ENCODE data around the gene OPCML.
A peak's percentile ranks its signal among the peaks of the same experiment; 100 is the strongest.

The OPCML gene

DNA sequence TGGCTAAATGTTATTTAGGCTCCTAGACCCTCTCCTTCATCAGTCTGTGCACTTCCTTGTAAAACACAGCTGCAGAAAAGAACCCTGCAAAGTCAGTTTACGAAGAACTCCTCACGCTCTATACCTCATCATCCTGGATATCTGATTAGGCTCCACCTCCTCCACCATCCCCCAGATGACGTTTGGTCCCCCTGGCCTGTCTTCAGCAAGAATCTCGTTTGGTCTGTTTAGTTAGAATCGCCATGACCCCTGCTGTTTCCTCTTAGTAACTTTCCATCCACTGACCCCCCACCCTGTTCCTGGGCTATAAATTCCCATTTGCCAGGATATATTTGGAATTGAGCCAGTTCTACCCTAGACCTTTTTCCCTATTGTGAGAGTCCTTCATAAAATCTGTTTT lies 214.1 kb downstream of the OPCML start:
- Histone ChIP-seq H3K9ac (no peak overlapping the region), H3K36me3 (ENCODE audit: insufficient read depth) (no peaks in the 10 kb centered on the region), H4K20me1 (ENCODE audit: insufficient read depth) (no peaks in the 10 kb centered on the region), H3K27me3 (ENCODE audit: insufficient read depth, low read depth) (no peaks in the 10 kb centered on the region), H2AFZ (ENCODE audit: low read depth) (no peak overlapping the region), H3K4me3 (IDR thresholded peaks at IDR 0.05; ENCODE audit: insufficient read depth, low read depth, low read length) (no peak overlapping the region), H3K27ac (no peak overlapping the region), H3K4me2 (no peak overlapping the region), H3K79me2 (ENCODE audit: insufficient read depth, low read depth) (no peaks in the 10 kb centered on the region), H3K4me1 (ENCODE audit: low read depth, poor library complexity, severe bottlenecking) (no peaks in the 10 kb centered on the region)
- TF ChIP-seq, protein P1, sequence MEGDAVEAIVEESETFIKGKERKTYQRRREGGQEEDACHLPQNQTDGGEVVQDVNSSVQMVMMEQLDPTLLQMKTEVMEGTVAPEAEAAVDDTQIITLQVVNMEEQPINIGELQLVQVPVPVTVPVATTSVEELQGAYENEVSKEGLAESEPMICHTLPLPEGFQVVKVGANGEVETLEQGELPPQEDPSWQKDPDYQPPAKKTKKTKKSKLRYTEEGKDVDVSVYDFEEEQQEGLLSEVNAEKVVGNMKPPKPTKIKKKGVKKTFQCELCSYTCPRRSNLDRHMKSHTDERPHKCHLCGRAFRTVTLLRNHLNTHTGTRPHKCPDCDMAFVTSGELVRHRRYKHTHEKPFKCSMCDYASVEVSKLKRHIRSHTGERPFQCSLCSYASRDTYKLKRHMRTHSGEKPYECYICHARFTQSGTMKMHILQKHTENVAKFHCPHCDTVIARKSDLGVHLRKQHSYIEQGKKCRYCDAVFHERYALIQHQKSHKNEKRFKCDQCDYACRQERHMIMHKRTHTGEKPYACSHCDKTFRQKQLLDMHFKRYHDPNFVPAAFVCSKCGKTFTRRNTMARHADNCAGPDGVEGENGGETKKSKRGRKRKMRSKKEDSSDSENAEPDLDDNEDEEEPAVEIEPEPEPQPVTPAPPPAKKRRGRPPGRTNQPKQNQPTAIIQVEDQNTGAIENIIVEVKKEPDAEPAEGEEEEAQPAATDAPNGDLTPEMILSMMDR (conservative IDR thresholded peaks at IDR 0.05; ENCODE audit: low read depth, low read length), result no peak

DNA sequence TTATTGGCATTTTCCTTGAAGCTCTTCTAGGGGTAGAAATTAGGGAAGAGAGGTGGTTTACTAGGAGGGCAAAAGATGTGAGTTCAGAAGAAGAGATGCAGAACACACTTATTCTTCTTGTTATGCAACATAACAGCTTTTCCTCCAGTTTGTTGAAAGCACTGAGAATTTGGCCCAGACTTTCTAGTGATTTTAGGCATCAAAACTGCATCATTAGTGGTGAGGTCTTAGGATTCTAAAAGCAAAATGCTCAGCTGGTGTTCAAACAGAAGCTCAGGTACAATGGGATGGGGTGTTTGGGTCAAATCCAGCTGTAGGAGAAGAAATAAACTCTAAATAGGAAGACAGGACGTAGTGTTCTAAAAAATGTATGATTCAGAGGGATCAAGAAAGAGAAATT lies 221.1 kb downstream of the OPCML start:
- Histone ChIP-seq H3K4me3 (IDR thresholded peaks at IDR 0.05; ENCODE audit: insufficient read depth, low read depth, low read length) (no peak overlapping the region), H3K36me3 (ENCODE audit: insufficient read depth) (no peaks in the 10 kb centered on the region), H3K79me2 (ENCODE audit: insufficient read depth, low read depth) (no peaks in the 10 kb centered on the region), H2AFZ (ENCODE audit: low read depth) (no peak overlapping the region), H3K27me3 (ENCODE audit: insufficient read depth, low read depth) (no peaks in the 10 kb centered on the region), H3K4me2 (no peak overlapping the region), H3K4me1 (ENCODE audit: low read depth, poor library complexity, severe bottlenecking) (peaks cover 8% of the 10 kb centered on the region), H3K9ac (no peak overlapping the region), H4K20me1 (ENCODE audit: insufficient read depth) (no peaks in the 10 kb centered on the region), H3K27ac (no peak overlapping the region)
- TF ChIP-seq, protein P1 (conservative IDR thresholded peaks at IDR 0.05; ENCODE audit: low read depth, low read length), result no peak

DNA sequence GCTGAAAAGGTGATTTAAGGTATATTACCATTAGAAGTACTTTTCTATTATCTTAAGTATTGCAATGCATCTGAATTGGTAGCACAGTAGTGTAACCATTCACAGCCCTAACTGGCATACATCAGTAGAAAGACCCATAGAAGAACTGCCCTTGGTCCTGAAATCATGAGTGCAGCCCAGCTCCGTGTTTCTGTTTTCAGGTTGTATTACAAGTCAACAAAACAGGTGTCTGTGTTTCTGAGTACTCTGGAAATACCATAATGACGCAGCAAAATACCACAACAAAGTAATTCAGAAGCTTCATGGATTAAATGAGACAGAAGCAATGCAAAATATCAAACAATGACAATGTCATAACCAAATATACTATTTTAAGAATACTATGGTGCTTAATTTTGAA lies 226.3 kb downstream of the OPCML start:
- H3K4me1 ChIP-seq (ENCODE audit: low read depth, poor library complexity, severe bottlenecking), result peaks cover 58% of the 10 kb centered on the region
- H3K27ac ChIP-seq, result peak overlapping the region; percentile 11; the same call in 1 of the 2 replicates
- no peaks in the 10 kb centered on the region for H4K20me1 ChIP-seq (ENCODE audit: insufficient read depth)
- no peak overlapping the region for H3K4me3 ChIP-seq (IDR thresholded peaks at IDR 0.05; ENCODE audit: insufficient read depth, low read depth, low read length)
- H3K4me2 ChIP-seq, result no peak overlapping the region; the same call in 1 of the 2 replicates
- no peaks in the 10 kb centered on the region for H3K27me3 ChIP-seq (ENCODE audit: insufficient read depth, low read depth)
- H2AFZ ChIP-seq (ENCODE audit: low read depth), result no peak overlapping the region
- TF ChIP-seq, protein P1 (conservative IDR thresholded peaks at IDR 0.05; ENCODE audit: low read depth, low read length), result no peak
- no peaks in the 10 kb centered on the region for H3K79me2 ChIP-seq (ENCODE audit: insufficient read depth, low read depth)
- no peak overlapping the region for H3K9ac ChIP-seq
- no peaks in the 10 kb centered on the region for H3K36me3 ChIP-seq (ENCODE audit: insufficient read depth)

DNA sequence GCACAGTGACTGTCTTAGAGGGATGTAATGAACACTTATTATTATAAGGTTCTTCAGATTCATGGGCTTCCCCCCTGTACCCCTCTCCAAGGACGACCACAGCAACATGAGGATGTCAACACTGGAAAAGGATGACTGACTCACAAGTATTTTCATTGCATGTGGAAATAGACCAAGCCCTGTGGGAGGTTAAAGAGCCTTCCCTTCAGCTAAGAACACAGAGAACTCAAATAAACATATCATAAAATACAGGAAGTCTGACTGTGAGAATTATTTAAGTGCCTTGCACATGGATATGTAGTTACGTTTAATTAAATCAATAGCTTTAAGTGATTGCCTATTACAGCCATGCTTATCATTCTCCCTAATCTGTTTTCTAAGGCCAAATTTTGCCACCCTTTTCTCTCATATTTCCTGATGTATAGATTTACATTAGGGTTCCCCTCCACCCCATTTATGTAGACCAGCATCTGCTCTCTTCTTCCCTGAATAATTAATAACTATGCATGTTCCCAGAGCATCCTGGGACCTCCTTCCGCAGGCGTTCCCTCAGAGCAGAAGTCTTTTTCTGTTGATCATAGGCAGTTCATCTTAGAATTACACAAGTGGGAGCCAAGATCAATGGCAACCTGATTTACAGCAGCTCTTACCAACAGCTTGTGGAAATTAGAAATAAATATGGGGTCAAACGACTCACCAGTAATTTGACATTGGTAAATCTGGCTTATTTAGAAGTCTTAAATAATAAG lies 226.9 kb downstream of the OPCML start:
- Histone ChIP-seq H3K79me2 (ENCODE audit: insufficient read depth, low read depth) (no peaks in the 10 kb centered on the region), H3K4me3 (IDR thresholded peaks at IDR 0.05; ENCODE audit: insufficient read depth, low read depth, low read length) (no peak overlapping the region), H4K20me1 (ENCODE audit: insufficient read depth) (no peaks in the 10 kb centered on the region), H3K27me3 (ENCODE audit: insufficient read depth, low read depth) (no peaks in the 10 kb centered on the region), H3K4me1 (ENCODE audit: low read depth, poor library complexity, severe bottlenecking) (peaks cover 63% of the 10 kb centered on the region), H3K27ac (no peak overlapping the region), H3K36me3 (ENCODE audit: insufficient read depth) (no peaks in the 10 kb centered on the region), H2AFZ (ENCODE audit: low read depth) (no peak overlapping the region), H3K9ac (no peak overlapping the region), H3K4me2 (no peak overlapping the region; the same call in 1 of the 2 replicates)
- TF ChIP-seq, protein P1 (conservative IDR thresholded peaks at IDR 0.05; ENCODE audit: low read depth, low read length), result no peak

Measured in KMS-11 (cell line).